Uterine smooth muscle cell (primary cell): ENCODE measurements around the gene IQCN. TPM values are rescaled to one million over a fixed set of nuclear protein-coding genes. Genes with fewer than 3 reads are reported as not detected.

Experiments used
- total RNA-seq: library from RNA; depleted of rRNA; stranded (reverse); fragments of >200 nt; gene quantifications from 2 replicates; pipeline ENCODE4 v1.2.3, GENCODE V29; 2014

Gene IQCN
- total RNA-seq: 0.44 and 0.50 TPM in 2 replicates

GRCh38 chr19:18274219-18274780, at the start of gene IQCN:
IQCN (minus strand) TSS chr19:18274452; CDS start chr19:18269478, 4,974 bp downstream.

GRCh38 chr19:18322759-18323460, 48.7 kb upstream of the IQCN start, which contains the start of gene LSM4:
LSM4 (minus strand) TSS chr19:18323076; CDS start chr19:18323020, 56 bp downstream.

GRCh38 chr19:18281082-18282020, 7.1 kb upstream of the IQCN start, which contains the start of gene JUND:
JUND (minus strand) TSS chr19:18281622; CDS start chr19:18281484, 138 bp downstream.

GRCh38 chr19:18225702-18226468, 48.4 kb downstream of the IQCN start, which contains the start of gene PDE4C:
PDE4C (minus strand) TSS chr19:18226438; CDS start chr19:18226415, 23 bp downstream.

Other genes with a start within 250 kb of the IQCN start
- not detected in 2 replicates for gene IL12RB1, start 187.5 kb downstream of the IQCN start, total RNA-seq
- gene MAST3, start 176.7 kb downstream of the IQCN start, total RNA-seq: 1.2 and 2.7 TPM in 2 replicates
- gene PIK3R2, start 121.3 kb downstream of the IQCN start, total RNA-seq: 8.7 and 15.7 TPM in 2 replicates
- gene IFI30, start 100.6 kb downstream of the IQCN start, total RNA-seq: 0.87 and 2.3 TPM in 2 replicates
- 11.6 and 20.9 TPM in 2 replicates for gene MPV17L2, start 81.2 kb downstream of the IQCN start, total RNA-seq
- 0.89 and 1.5 TPM in 2 replicates for gene RAB3A, start 70.4 kb downstream of the IQCN start, total RNA-seq
- gene PDE4C, start 48.0 kb downstream of the IQCN start, total RNA-seq: under 0.01 and 0.44 TPM in 2 replicates
- gene JUND, start 7.2 kb upstream of the IQCN start, total RNA-seq: 136 and 174 TPM in 2 replicates
- 122 and 207 TPM in 2 replicates for gene LSM4, start 48.6 kb upstream of the IQCN start, total RNA-seq
- gene PGPEP1, start 66.1 kb upstream of the IQCN start, total RNA-seq: 24.0 and 50.5 TPM in 2 replicates
- gene GDF15, start 111.7 kb upstream of the IQCN start, total RNA-seq: 82.9 and 265 TPM in 2 replicates
- gene LRRC25, start 123.2 kb upstream of the IQCN start, total RNA-seq: 0.11 and 0.25 TPM in 2 replicates
- 63.0 and 65.4 TPM in 2 replicates for gene SSBP4, start 144.9 kb upstream of the IQCN start, total RNA-seq
- 10.7 and 27.7 TPM in 2 replicates for gene ISYNA1, start 163.7 kb upstream of the IQCN start, total RNA-seq
- gene ELL, start 247.6 kb upstream of the IQCN start, total RNA-seq: 15.2 and 16.6 TPM in 2 replicates